ENCODE data around the gene COL9A1. TPM values are rescaled to one million over a fixed set of nuclear protein-coding genes. Genes with fewer than 3 reads are reported as not detected.

The COL9A1 gene
- total RNA-seq, 1 experiment from 2014 or later, result not detected

DNA sequence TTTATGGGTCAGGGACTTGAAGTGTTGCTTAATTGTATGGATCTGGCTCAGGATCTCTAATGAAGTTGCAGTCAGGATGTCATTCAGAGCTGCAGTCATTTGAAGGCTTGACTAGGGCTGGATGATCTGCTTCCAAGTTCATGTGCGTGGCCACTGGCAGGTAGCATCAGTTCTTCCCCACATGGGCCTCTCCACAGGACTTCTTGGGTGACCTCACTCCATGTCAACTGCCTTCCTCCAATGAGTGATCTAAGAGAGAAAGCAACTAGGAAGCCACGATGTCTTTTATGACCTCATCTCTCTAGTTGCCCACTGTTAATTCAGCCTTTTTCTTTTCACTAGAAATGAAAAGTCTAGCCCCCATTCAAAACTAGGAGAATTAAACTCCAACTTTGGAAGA, 104.1 kb downstream of the COL9A1 start:
- BruUV-seq (replicated peaks), result no TSS peak
- no peak for DNase-seq (ENCODE audit: low read depth, low spot score)
- in situ Hi-C loops (cut with HindIII; ENCODE audit: low pct_unique_long_range_greater_than_20kb, low sequenced_read_pairs), result no loop called here
- Histone ChIP-seq H3K4me3 (ENCODE audit: low read depth in 2 of 2, low read length in 2 of 2) (no peak overlapping the region), H3K4me1 (ENCODE audit: control insufficient read depth, insufficient read depth, low read length) (no peaks in the 10 kb centered on the region), H3K36me3 (ENCODE audit: control insufficient read depth, insufficient read depth, low read length) (no peaks in the 10 kb centered on the region), H3K9me3 (ENCODE audit: control insufficient read depth, insufficient read depth, low read depth, low read length) (no peaks in the 10 kb centered on the region), H3K27ac (ENCODE audit: low read length) (no peak overlapping the region), H3K27me3 (ENCODE audit: control insufficient read depth, insufficient read depth, low read length) (peaks cover 8% of the 10 kb centered on the region)
- ChIA-PET POLR2A (no interaction called here), CTCF (no interaction called here)
- ATAC-seq, result no peak
- TF ChIP-seq, protein P1, sequence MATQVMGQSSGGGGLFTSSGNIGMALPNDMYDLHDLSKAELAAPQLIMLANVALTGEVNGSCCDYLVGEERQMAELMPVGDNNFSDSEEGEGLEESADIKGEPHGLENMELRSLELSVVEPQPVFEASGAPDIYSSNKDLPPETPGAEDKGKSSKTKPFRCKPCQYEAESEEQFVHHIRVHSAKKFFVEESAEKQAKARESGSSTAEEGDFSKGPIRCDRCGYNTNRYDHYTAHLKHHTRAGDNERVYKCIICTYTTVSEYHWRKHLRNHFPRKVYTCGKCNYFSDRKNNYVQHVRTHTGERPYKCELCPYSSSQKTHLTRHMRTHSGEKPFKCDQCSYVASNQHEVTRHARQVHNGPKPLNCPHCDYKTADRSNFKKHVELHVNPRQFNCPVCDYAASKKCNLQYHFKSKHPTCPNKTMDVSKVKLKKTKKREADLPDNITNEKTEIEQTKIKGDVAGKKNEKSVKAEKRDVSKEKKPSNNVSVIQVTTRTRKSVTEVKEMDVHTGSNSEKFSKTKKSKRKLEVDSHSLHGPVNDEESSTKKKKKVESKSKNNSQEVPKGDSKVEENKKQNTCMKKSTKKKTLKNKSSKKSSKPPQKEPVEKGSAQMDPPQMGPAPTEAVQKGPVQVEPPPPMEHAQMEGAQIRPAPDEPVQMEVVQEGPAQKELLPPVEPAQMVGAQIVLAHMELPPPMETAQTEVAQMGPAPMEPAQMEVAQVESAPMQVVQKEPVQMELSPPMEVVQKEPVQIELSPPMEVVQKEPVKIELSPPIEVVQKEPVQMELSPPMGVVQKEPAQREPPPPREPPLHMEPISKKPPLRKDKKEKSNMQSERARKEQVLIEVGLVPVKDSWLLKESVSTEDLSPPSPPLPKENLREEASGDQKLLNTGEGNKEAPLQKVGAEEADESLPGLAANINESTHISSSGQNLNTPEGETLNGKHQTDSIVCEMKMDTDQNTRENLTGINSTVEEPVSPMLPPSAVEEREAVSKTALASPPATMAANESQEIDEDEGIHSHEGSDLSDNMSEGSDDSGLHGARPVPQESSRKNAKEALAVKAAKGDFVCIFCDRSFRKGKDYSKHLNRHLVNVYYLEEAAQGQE (IDR thresholded peaks at IDR 0.05; ENCODE audit: insufficient read depth in 1 of 2, low read depth in 2 of 2, low read length in 1 of 2), result no peak
- no peak for TF ChIP-seq POLR2AphosphoS5 (IDR thresholded peaks at IDR 0.05; ENCODE audit: low read depth, low read length)
- TF ChIP-seq, protein P2, sequence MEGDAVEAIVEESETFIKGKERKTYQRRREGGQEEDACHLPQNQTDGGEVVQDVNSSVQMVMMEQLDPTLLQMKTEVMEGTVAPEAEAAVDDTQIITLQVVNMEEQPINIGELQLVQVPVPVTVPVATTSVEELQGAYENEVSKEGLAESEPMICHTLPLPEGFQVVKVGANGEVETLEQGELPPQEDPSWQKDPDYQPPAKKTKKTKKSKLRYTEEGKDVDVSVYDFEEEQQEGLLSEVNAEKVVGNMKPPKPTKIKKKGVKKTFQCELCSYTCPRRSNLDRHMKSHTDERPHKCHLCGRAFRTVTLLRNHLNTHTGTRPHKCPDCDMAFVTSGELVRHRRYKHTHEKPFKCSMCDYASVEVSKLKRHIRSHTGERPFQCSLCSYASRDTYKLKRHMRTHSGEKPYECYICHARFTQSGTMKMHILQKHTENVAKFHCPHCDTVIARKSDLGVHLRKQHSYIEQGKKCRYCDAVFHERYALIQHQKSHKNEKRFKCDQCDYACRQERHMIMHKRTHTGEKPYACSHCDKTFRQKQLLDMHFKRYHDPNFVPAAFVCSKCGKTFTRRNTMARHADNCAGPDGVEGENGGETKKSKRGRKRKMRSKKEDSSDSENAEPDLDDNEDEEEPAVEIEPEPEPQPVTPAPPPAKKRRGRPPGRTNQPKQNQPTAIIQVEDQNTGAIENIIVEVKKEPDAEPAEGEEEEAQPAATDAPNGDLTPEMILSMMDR (IDR thresholded peaks at IDR 0.05), result no peak
- no peak for TF ChIP-seq SIN3A (IDR thresholded peaks at IDR 0.05; ENCODE audit: borderline replicate concordance, insufficient read depth, low read depth, low read length)
- TF ChIP-seq TCF7L2 (IDR thresholded peaks at IDR 0.05; ENCODE audit: low read depth, low read length), result no peak
- intact Hi-C loops (cut with micrococcal nuclease; ENCODE audit: unreplicated experiment), result no loop called here

DNA sequence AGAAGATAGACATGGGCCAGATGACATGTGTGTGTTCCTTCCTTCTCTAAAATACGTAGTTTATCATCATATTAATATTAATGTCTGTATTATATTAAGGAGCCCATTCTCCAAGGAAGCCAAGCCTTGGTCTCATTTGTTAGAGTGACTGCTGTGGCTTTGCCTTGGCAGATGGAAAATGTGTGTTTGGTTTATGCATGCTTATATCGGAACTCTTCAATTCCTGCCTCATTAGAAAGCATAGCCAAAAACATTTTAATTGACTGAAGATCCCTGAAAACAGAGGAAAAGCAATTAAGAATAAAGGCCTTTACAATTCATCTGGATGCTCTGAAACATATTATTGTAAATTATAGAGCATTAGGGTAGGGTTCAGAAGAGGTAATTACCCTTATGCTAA, 106.4 kb downstream of the COL9A1 start:
- DNase-seq (ENCODE audit: low read depth, low spot score) (no peak), ATAC-seq (no peak)
- BruUV-seq (replicated peaks), result no TSS peak
- ChIA-PET CTCF (no interaction called here), POLR2A (no interaction called here)
- TF ChIP-seq, protein P1 (IDR thresholded peaks at IDR 0.05; ENCODE audit: insufficient read depth in 1 of 2, low read depth in 2 of 2, low read length in 1 of 2), result no peak
- TF ChIP-seq SIN3A (IDR thresholded peaks at IDR 0.05; ENCODE audit: borderline replicate concordance, insufficient read depth, low read depth, low read length) (no peak), POLR2AphosphoS5 (IDR thresholded peaks at IDR 0.05; ENCODE audit: low read depth, low read length) (no peak), TCF7L2 (IDR thresholded peaks at IDR 0.05; ENCODE audit: low read depth, low read length) (no peak)
- TF ChIP-seq, protein P2 (IDR thresholded peaks at IDR 0.05), result no peak
- Histone ChIP-seq H3K36me3 (ENCODE audit: control insufficient read depth, insufficient read depth, low read length) (no peaks in the 10 kb centered on the region), H3K4me3 (ENCODE audit: low read depth in 2 of 2, low read length in 2 of 2) (no peak overlapping the region), H3K4me1 (ENCODE audit: control insufficient read depth, insufficient read depth, low read length) (no peaks in the 10 kb centered on the region), H3K9me3 (ENCODE audit: control insufficient read depth, insufficient read depth, low read depth, low read length) (no peaks in the 10 kb centered on the region), H3K27me3 (ENCODE audit: control insufficient read depth, insufficient read depth, low read length) (peaks cover 14% of the 10 kb centered on the region), H3K27ac (ENCODE audit: low read length) (no peak overlapping the region)
- intact Hi-C loops (cut with micrococcal nuclease; ENCODE audit: unreplicated experiment), result no loop called here
- in situ Hi-C loops (cut with HindIII; ENCODE audit: low pct_unique_long_range_greater_than_20kb, low sequenced_read_pairs), result no loop called here
